ENCODE measurements around the gene ARMS2.

GRCh38 chr10:122490268-122490667 is 35.8 kb downstream of the ARMS2 start:
- no peak for TF ChIP-seq CTCF (IDR thresholded peaks at IDR 0.05)
- TF ChIP-seq ATF3 (CRISPR knock-in tag; conservative IDR thresholded peaks at IDR 0.05), result no peak
- TF ChIP-seq ATF6 (CRISPR knock-in tag; IDR thresholded peaks at IDR 0.05), result no peak
- no peak for TF ChIP-seq STAT6 (CRISPR knock-in tag; conservative IDR thresholded peaks at IDR 0.05; ENCODE audit: low read depth)
- TF ChIP-seq PREB (CRISPR knock-in tag; IDR thresholded peaks at IDR 0.05; ENCODE audit: borderline replicate concordance), result no peak
- no peak for TF ChIP-seq ELF4 (CRISPR knock-in tag; IDR thresholded peaks at IDR 0.05; ENCODE audit: low read depth)
- TF ChIP-seq CBFB (CRISPR knock-in tag; IDR thresholded peaks at IDR 0.05; ENCODE audit: low read depth), result no peak
- no peak for TF ChIP-seq EMX1 (CRISPR knock-in tag; IDR thresholded peaks at IDR 0.05)
- TF ChIP-seq NFE2L1 (CRISPR knock-in tag; IDR thresholded peaks at IDR 0.05), result no peak
